ENCODE measurements around the gene PLAAT3.
A peak's percentile ranks its signal among the peaks of the same experiment; 100 is the strongest.
"Not testable (repeated sequence)": the region's sequence is repeated elsewhere in the genome, so short reads cannot be mapped to it uniquely, and the experiment has no call there.

The PLAAT3 gene

GRCh38 chr11:63567044-63567840 lies 47.0 kb downstream of the PLAAT3 start:
- DNase-seq (ENCODE audit: low read depth): peak; percentile 55

- no peak for DNase-seq (ENCODE audit: low read depth)
Measured at GRCh38 chr11:63564784-63565350, 49.4 kb downstream of the PLAAT3 start.

- DNase-seq (ENCODE audit: low read depth): no peak
Measured at GRCh38 chr11:63564056-63564774, 50.0 kb downstream of the PLAAT3 start.

GRCh38 chr11:63563201-63564055 lies 50.8 kb downstream of the PLAAT3 start, which contains the start of gene PLAAT2:
Gene PLAAT2, minus strand, starts transcription at chr11:63563379. Its CDS starts 55 bp downstream, at chr11:63563324.
- DNase-seq (ENCODE audit: low read depth): no peak

GRCh38 chr11:63560506-63561180 lies 53.6 kb downstream of the PLAAT3 start:
- DNase-seq (ENCODE audit: low read depth): no peak

GRCh38 chr11:63558459-63559157 lies 55.6 kb downstream of the PLAAT3 start:
- no peak for DNase-seq (ENCODE audit: low read depth)

GRCh38 chr11:63557570-63557969 lies 56.7 kb downstream of the PLAAT3 start:
- no peak for DNase-seq (ENCODE audit: low read depth)

- no peak for DNase-seq (ENCODE audit: low read depth)
Measured at GRCh38 chr11:63556404-63557013, 57.7 kb downstream of the PLAAT3 start.

- no peak for DNase-seq (ENCODE audit: low read depth)
Measured at GRCh38 chr11:63554877-63555223, 59.4 kb downstream of the PLAAT3 start.

- DNase-seq (ENCODE audit: low read depth): no peak
Measured at GRCh38 chr11:63553759-63554158, 60.5 kb downstream of the PLAAT3 start.

GRCh38 chr11:63552921-63553320 lies 61.3 kb downstream of the PLAAT3 start:
- DNase-seq (ENCODE audit: low read depth): no peak

- no peak for DNase-seq (ENCODE audit: low read depth)
Measured at GRCh38 chr11:63551889-63552266, 62.4 kb downstream of the PLAAT3 start.

GRCh38 chr11:63551091-63551888 lies 62.9 kb downstream of the PLAAT3 start:
- DNase-seq (ENCODE audit: low read depth): no peak

- DNase-seq (ENCODE audit: low read depth): not testable (repeated sequence)
Measured at GRCh38 chr11:63550156-63550700, 64.0 kb downstream of the PLAAT3 start.

- DNase-seq (ENCODE audit: low read depth): no peak
Measured at GRCh38 chr11:63549411-63549810, 64.8 kb downstream of the PLAAT3 start.

GRCh38 chr11:63548178-63548577 lies 66.1 kb downstream of the PLAAT3 start:
- no peak for DNase-seq (ENCODE audit: low read depth)

GRCh38 chr11:63547061-63547460 lies 67.2 kb downstream of the PLAAT3 start:
- DNase-seq (ENCODE audit: low read depth): no peak

GRCh38 chr11:63543711-63544110 lies 70.5 kb downstream of the PLAAT3 start:
- no peak for DNase-seq (ENCODE audit: low read depth)

- not testable (repeated sequence) for DNase-seq (ENCODE audit: low read depth)
Measured at GRCh38 chr11:63542506-63542905, 71.7 kb downstream of the PLAAT3 start.

Measured in activated T-cell treated with anti-CD3 and anti-CD28 coated beads for 24 hours (primary cell).